Right atrium auricular region (tissue), 2 donors: ENCODE measurements around the gene PLXNA3. TPM values are rescaled to one million over a fixed set of nuclear protein-coding genes. Genes with fewer than 3 reads are reported as not detected.

Source experiments
- DNase-seq: peaks from one replicate; pipeline ENCODE4 v3.0.0-alpha.2; 2019; ENCODE audit warnings: low spot score
- H3K27ac ChIP-seq, 2 donors: fragments of 200-600 bp; sonication (generic); 1 replicate in 1 of 2; 2 replicates in 1 of 2; pipeline ENCODE4 v1.5.1; 2016 to 2019
- H3K27me3 ChIP-seq, 2 donors: fragments of 200-600 bp; sonication (generic); one replicate each; pipeline versions ENCODE4 v1.5.1 to v1.6.0; 2017 to 2019
- H3K36me3 ChIP-seq: fragments of 200-600 bp; sonication (generic); one replicate; pipeline ENCODE4 v1.5.1; 2016
- H3K4me1 ChIP-seq, 2 donors: fragments of 200-600 bp; sonication (generic); one replicate each; pipeline versions ENCODE4 v1.5.1 to v1.6.0; 2017 to 2019
- H3K4me3 ChIP-seq, 2 donors: fragments of 200-600 bp; sonication (generic); 1 replicate in 1 of 2; 2 replicates in 1 of 2; pipeline ENCODE4 v1.5.1; 2017 to 2019; ENCODE audit warnings: mild to moderate bottlenecking in 1 of 2, moderate library complexity in 1 of 2
- H3K9me3 ChIP-seq, 2 donors: fragments of 200-600 bp; sonication (generic); one replicate each; pipeline ENCODE4 v1.5.1; 2019
- CTCF ChIP-seq, 2 donors: fragments of 200-600 bp; sonication (generic); IDR thresholded peaks; one replicate each; pipeline ENCODE4 v1.5.1; 2019; ENCODE audit warnings: antibody characterized with exemption in 2 of 2
- total RNA-seq, 2 donors: library from RNA; depleted of rRNA; stranded (reverse); fragments of >200 nt; gene quantifications; one replicate each; pipeline ENCODE4 v1.1.0, GENCODE V29; 2016

Gene PLXNA3
- total RNA-seq, 2 donors from 2014 or later = 5.9 to 7.1 TPM

- H3K4me1 ChIP-seq = peaks cover 0 to 5% of the 10 kb centered on the region in 2 donors
- no peaks in the 10 kb centered on the region for H3K27me3 ChIP-seq
- no peak for TF ChIP-seq CTCF (IDR thresholded peaks at IDR 0.05)
- peaks cover 8% of the 10 kb centered on the region for H3K36me3 ChIP-seq
- H3K27ac ChIP-seq = no peak overlapping the region
- H3K4me3 ChIP-seq = no peak overlapping the region
- no peaks in the 10 kb centered on the region for H3K9me3 ChIP-seq
- DNase-seq = no peak
Measured at GRCh38 chrX:154462396-154462795, 4.3 kb downstream of the PLXNA3 start.

GRCh38 chrX:154463611-154464220, 5.6 kb downstream of the PLXNA3 start:
- peaks cover 0 to 5% of the 10 kb centered on the region in 2 donors for H3K4me1 ChIP-seq
- no peak overlapping the region for H3K4me3 ChIP-seq
- H3K27me3 ChIP-seq = no peaks in the 10 kb centered on the region
- no peaks in the 10 kb centered on the region for H3K9me3 ChIP-seq
- peaks cover 8% of the 10 kb centered on the region for H3K36me3 ChIP-seq
- DNase-seq = no peak
- TF ChIP-seq CTCF (IDR thresholded peaks at IDR 0.05) = no peak
- H3K27ac ChIP-seq = no peak overlapping the region

- no peak for TF ChIP-seq CTCF (IDR thresholded peaks at IDR 0.05)
- Histone ChIP-seq H3K36me3 (peaks cover 16% of the 10 kb centered on the region), H3K27me3 (no peaks in the 10 kb centered on the region), H3K4me1 (no peaks in the 10 kb centered on the region), H3K9me3 (no peaks in the 10 kb centered on the region), H3K27ac (no peak overlapping the region), H3K4me3 (no peak overlapping the region)
- DNase-seq = no peak
Measured at GRCh38 chrX:154464806-154465365, 6.8 kb downstream of the PLXNA3 start.

GRCh38 chrX:154465601-154466000, 7.5 kb downstream of the PLXNA3 start:
- no peaks in the 10 kb centered on the region for H3K9me3 ChIP-seq
- no peak overlapping the region for H3K4me3 ChIP-seq
- no peaks in the 10 kb centered on the region for H3K4me1 ChIP-seq
- peaks cover 23% of the 10 kb centered on the region for H3K36me3 ChIP-seq
- DNase-seq = no peak
- TF ChIP-seq CTCF (IDR thresholded peaks at IDR 0.05) = no peak
- H3K27ac ChIP-seq = no peak overlapping the region
- H3K27me3 ChIP-seq = no peaks in the 10 kb centered on the region

GRCh38 chrX:154466036-154466435, 8.0 kb downstream of the PLXNA3 start:
- DNase-seq = no peak
- no peak overlapping the region for H3K4me3 ChIP-seq
- H3K27ac ChIP-seq = no peak overlapping the region
- H3K27me3 ChIP-seq = no peaks in the 10 kb centered on the region
- H3K36me3 ChIP-seq = peaks cover 27% of the 10 kb centered on the region
- TF ChIP-seq CTCF (IDR thresholded peaks at IDR 0.05) = no peak
- no peaks in the 10 kb centered on the region for H3K4me1 ChIP-seq
- H3K9me3 ChIP-seq = no peaks in the 10 kb centered on the region

GRCh38 chrX:154466907-154467306, 8.8 kb downstream of the PLXNA3 start:
- H3K9me3 ChIP-seq = no peaks in the 10 kb centered on the region
- no peak for TF ChIP-seq CTCF (IDR thresholded peaks at IDR 0.05)
- H3K27me3 ChIP-seq = no peaks in the 10 kb centered on the region
- H3K4me1 ChIP-seq = no peaks in the 10 kb centered on the region
- DNase-seq = no peak
- H3K36me3 ChIP-seq = peaks cover 19% of the 10 kb centered on the region
- no peak overlapping the region for H3K4me3 ChIP-seq
- no peak overlapping the region for H3K27ac ChIP-seq
